GM19463 (cell line): ENCODE data around the gene RBKS.
"Not testable (repeated sequence)": the region's sequence is repeated elsewhere in the genome, so short reads cannot be mapped to it uniquely, and the experiment has no call there.

Source experiments
- ATAC-seq: cut with Tn5 transposase; IDR thresholded peaks from one replicate; pipeline ENCODE4 v1.9.1; 2021; ENCODE audit warnings: mild to moderate bottlenecking, moderate library complexity; ENCODE audit not compliant: unreplicated experiment

The RBKS gene

GRCh38 chr2:27907547-27907946, 17.4 kb upstream of the RBKS start:
- ATAC-seq: no peak

GRCh38 chr2:27906074-27906473, 15.9 kb upstream of the RBKS start:
- ATAC-seq: no peak

- no peak for ATAC-seq
These were observed 14.1 kb upstream of the RBKS start for GRCh38 chr2:27904405-27904665.

GRCh38 chr2:27903649-27904404, 13.6 kb upstream of the RBKS start:
- no peak for ATAC-seq

- ATAC-seq: no peak
These were observed 12.8 kb upstream of the RBKS start for GRCh38 chr2:27903018-27903417.

GRCh38 chr2:27902098-27902497, 11.9 kb upstream of the RBKS start:
- ATAC-seq: no peak

GRCh38 chr2:27901234-27901633, 11.0 kb upstream of the RBKS start:
- ATAC-seq: no peak

- no peak for ATAC-seq
These were observed 7.5 kb upstream of the RBKS start for GRCh38 chr2:27897717-27898116.

- ATAC-seq: no peak
These were observed 2.8 kb upstream of the RBKS start for GRCh38 chr2:27893006-27893405.

GRCh38 chr2:27891673-27892105, 1.5 kb upstream of the RBKS start:
- ATAC-seq: no peak

- peak; percentile 15 for ATAC-seq
These were observed 911 bp upstream of the RBKS start for GRCh38 chr2:27890924-27891672.

GRCh38 chr2:27889774-27890145, 427 bp downstream of the RBKS start:
- ATAC-seq: no peak

GRCh38 chr2:27888790-27889189, 1.4 kb downstream of the RBKS start:
- no peak for ATAC-seq

- no peak for ATAC-seq
These were observed 2.4 kb downstream of the RBKS start for GRCh38 chr2:27887830-27888229.

- no peak for ATAC-seq
These were observed 3.1 kb downstream of the RBKS start for GRCh38 chr2:27887111-27887510.

- no peak for ATAC-seq
These were observed 3.9 kb downstream of the RBKS start for GRCh38 chr2:27886322-27886721.

GRCh38 chr2:27885661-27886060, 4.5 kb downstream of the RBKS start:
- no peak for ATAC-seq

GRCh38 chr2:27885234-27885633, 5.0 kb downstream of the RBKS start:
- ATAC-seq: no peak

- no peak for ATAC-seq
These were observed 5.6 kb downstream of the RBKS start for GRCh38 chr2:27884601-27885000.

- ATAC-seq: not testable (repeated sequence)
These were observed 7.6 kb downstream of the RBKS start for GRCh38 chr2:27882584-27882922.

GRCh38 chr2:27881815-27882583, 8.2 kb downstream of the RBKS start:
- ATAC-seq: not testable (repeated sequence)

GRCh38 chr2:27878825-27879224, 11.4 kb downstream of the RBKS start:
- ATAC-seq: no peak
